GM15510 (cell line): ENCODE data around the gene BAG5.

Experiments used
- POLR2A ChIP-seq: IDR thresholded peaks from 3 replicates; pipeline ENCODE4 v1.6.1; 2011; ENCODE audit warnings: borderline replicate concordance; ENCODE audit not compliant: insufficient read length; ENCODE audit errors: extremely low read depth

The BAG5 gene

GRCh38 chr14:103562429-103563225, at the start of gene BAG5, which contains the start of gene COA8:
BAG5 (minus strand) TSS chr14:103562657; CDS start chr14:103561164, 1,493 bp downstream.
COA8 (plus strand) TSS chr14:103562960; CDS start chr14:103563002, 42 bp downstream.
- peak; percentile 68 for TF ChIP-seq POLR2A

- no peak for TF ChIP-seq POLR2A
Observed at GRCh38 chr14:103611215-103611614, 48.8 kb upstream of the BAG5 start.

- TF ChIP-seq POLR2A, result no peak
Observed at GRCh38 chr14:103607822-103608221, 45.4 kb upstream of the BAG5 start.

- TF ChIP-seq POLR2A, result no peak
Observed at GRCh38 chr14:103606963-103607668, 44.7 kb upstream of the BAG5 start.

GRCh38 chr14:103604620-103605019, 42.2 kb upstream of the BAG5 start:
- TF ChIP-seq POLR2A, result no peak

GRCh38 chr14:103600503-103600902, 38.0 kb upstream of the BAG5 start:
- no peak for TF ChIP-seq POLR2A

GRCh38 chr14:103597623-103598377, 35.3 kb upstream of the BAG5 start:
- TF ChIP-seq POLR2A, result no peak

- TF ChIP-seq POLR2A, result no peak
Observed at GRCh38 chr14:103594265-103594664, 31.8 kb upstream of the BAG5 start.

GRCh38 chr14:103593577-103593976, 31.1 kb upstream of the BAG5 start:
- no peak for TF ChIP-seq POLR2A

GRCh38 chr14:103584326-103584915, 22.0 kb upstream of the BAG5 start:
- no peak for TF ChIP-seq POLR2A

- TF ChIP-seq POLR2A, result no peak
Observed at GRCh38 chr14:103581954-103582703, 19.7 kb upstream of the BAG5 start.

GRCh38 chr14:103581206-103581605, 18.7 kb upstream of the BAG5 start:
- no peak for TF ChIP-seq POLR2A

- TF ChIP-seq POLR2A, result no peak
Observed at GRCh38 chr14:103578401-103579075, 16.1 kb upstream of the BAG5 start.
